ENCODE results near the gene ODAPH.
"Not testable (repeated sequence)": the region's sequence is repeated elsewhere in the genome, so short reads cannot be mapped to it uniquely, and the experiment has no call there.

ODAPH gene

GRCh38 chr4:75533926-75534325, 21.9 kb upstream of the ODAPH start:
- H4K8ac ChIP-seq (ENCODE audit: low read depth, low read length); H3K18ac ChIP-seq (ENCODE audit: low read length); H3K23ac ChIP-seq (ENCODE audit: low read depth, low read length, poor library complexity); H3K9ac ChIP-seq (ENCODE audit: low read depth, low read length, poor library complexity); H3K9me3 ChIP-seq (replicated peaks in 1 of 2; ENCODE audit: control insufficient read depth in 2 of 2, insufficient read depth in 1 of 2, low read depth in 1 of 2, low read length in 2 of 2); H2BK12ac ChIP-seq (ENCODE audit: low read length); DNase-seq (ENCODE audit: low spot score); H3K4ac ChIP-seq (ENCODE audit: low read length); H3K4me3 ChIP-seq (ENCODE audit: low read length in 2 of 2); H2BK120ac ChIP-seq (ENCODE audit: low read depth, low read length); H3K27me3 ChIP-seq (ENCODE audit: control insufficient read depth in 3 of 3, insufficient read depth in 3 of 3, low read depth in 1 of 3, low read length in 3 of 3); H4K91ac ChIP-seq (ENCODE audit: low read depth, low read length, poor library complexity); H3K14ac ChIP-seq (ENCODE audit: low read length); H3K4me1 ChIP-seq (ENCODE audit: control insufficient read depth in 2 of 2, insufficient read depth in 1 of 2, low read depth in 1 of 2, low read length in 2 of 2); H2BK5ac ChIP-seq (ENCODE audit: low read length); H3K27ac ChIP-seq (replicated peaks; ENCODE audit: low read length); H3K4me2 ChIP-seq (ENCODE audit: insufficient read depth, low read length, poor library complexity, severe bottlenecking); H2AK5ac ChIP-seq (ENCODE audit: low read depth, low read length); H2AFZ ChIP-seq (ENCODE audit: low read length); H3K79me1 ChIP-seq (ENCODE audit: low read depth, low read length); H2BK15ac ChIP-seq (ENCODE audit: low read length): not testable (repeated sequence)
- H3K36me3 ChIP-seq (replicated peaks in 1 of 2; ENCODE audit: control insufficient read depth in 2 of 2, insufficient read depth in 2 of 2, low read length in 2 of 2), result peaks cover 15 to 50% of the 10 kb centered on the region in 2 donors

GRCh38 chr4:75537308-75537707, 18.6 kb upstream of the ODAPH start:
- not testable (repeated sequence) for H3K18ac ChIP-seq (ENCODE audit: low read length); H2BK12ac ChIP-seq (ENCODE audit: low read length); H3K4me1 ChIP-seq (ENCODE audit: control insufficient read depth in 2 of 2, insufficient read depth in 1 of 2, low read depth in 1 of 2, low read length in 2 of 2); H3K79me1 ChIP-seq (ENCODE audit: low read depth, low read length); H2BK5ac ChIP-seq (ENCODE audit: low read length); H3K4me3 ChIP-seq (ENCODE audit: low read length in 2 of 2); H3K4ac ChIP-seq (ENCODE audit: low read length); H3K9me3 ChIP-seq (replicated peaks in 1 of 2; ENCODE audit: control insufficient read depth in 2 of 2, insufficient read depth in 1 of 2, low read depth in 1 of 2, low read length in 2 of 2); H3K27me3 ChIP-seq (ENCODE audit: control insufficient read depth in 3 of 3, insufficient read depth in 3 of 3, low read depth in 1 of 3, low read length in 3 of 3); H3K14ac ChIP-seq (ENCODE audit: low read length); H3K4me2 ChIP-seq (ENCODE audit: insufficient read depth, low read length, poor library complexity, severe bottlenecking); H3K9ac ChIP-seq (ENCODE audit: low read depth, low read length, poor library complexity); H4K8ac ChIP-seq (ENCODE audit: low read depth, low read length); H2AK5ac ChIP-seq (ENCODE audit: low read depth, low read length); H4K91ac ChIP-seq (ENCODE audit: low read depth, low read length, poor library complexity); DNase-seq (ENCODE audit: low spot score); H2AFZ ChIP-seq (ENCODE audit: low read length); H3K23ac ChIP-seq (ENCODE audit: low read depth, low read length, poor library complexity); H2BK15ac ChIP-seq (ENCODE audit: low read length); H3K27ac ChIP-seq (replicated peaks; ENCODE audit: low read length); H2BK120ac ChIP-seq (ENCODE audit: low read depth, low read length)
- no CpG with 5 or more reads among the region's 6 CpGs for WGBS, 2 donors (ENCODE audit: extremely low coverage in 2 of 2, insufficient read length in 2 of 2, insufficient replicate concordance in 1 of 2)
- H3K36me3 ChIP-seq (replicated peaks in 1 of 2; ENCODE audit: control insufficient read depth in 2 of 2, insufficient read depth in 2 of 2, low read length in 2 of 2), result peaks cover 4 to 44% of the 10 kb centered on the region in 2 donors

- H3K4me3 ChIP-seq (ENCODE audit: low read length in 2 of 2), result no peak overlapping the region
- no peak overlapping the region for H3K4me2 ChIP-seq (ENCODE audit: insufficient read depth, low read length, poor library complexity, severe bottlenecking)
- no peak for DNase-seq (ENCODE audit: low spot score)
- H3K4ac ChIP-seq (ENCODE audit: low read length), result no peak overlapping the region
- H3K36me3 ChIP-seq (replicated peaks in 1 of 2; ENCODE audit: control insufficient read depth in 2 of 2, insufficient read depth in 2 of 2, low read length in 2 of 2), result peaks cover 4 to 51% of the 10 kb centered on the region in 2 donors
- no peaks in the 10 kb centered on the region for H3K27me3 ChIP-seq (ENCODE audit: control insufficient read depth in 3 of 3, insufficient read depth in 3 of 3, low read depth in 1 of 3, low read length in 3 of 3)
- H2BK5ac ChIP-seq (ENCODE audit: low read length), result no peak overlapping the region
- H2AFZ ChIP-seq (ENCODE audit: low read length), result no peak overlapping the region
- H3K79me1 ChIP-seq (ENCODE audit: low read depth, low read length), result no peaks in the 10 kb centered on the region
- no peak overlapping the region for H4K8ac ChIP-seq (ENCODE audit: low read depth, low read length)
- no peak overlapping the region for H3K18ac ChIP-seq (ENCODE audit: low read length)
- no peak overlapping the region for H2BK12ac ChIP-seq (ENCODE audit: low read length)
- no peaks in the 10 kb centered on the region for H3K9me3 ChIP-seq (replicated peaks in 1 of 2; ENCODE audit: control insufficient read depth in 2 of 2, insufficient read depth in 1 of 2, low read depth in 1 of 2, low read length in 2 of 2)
- no peak overlapping the region for H2BK15ac ChIP-seq (ENCODE audit: low read length)
- no peak overlapping the region for H3K27ac ChIP-seq (replicated peaks; ENCODE audit: low read length)
- no peak overlapping the region for H3K9ac ChIP-seq (ENCODE audit: low read depth, low read length, poor library complexity)
- H3K14ac ChIP-seq (ENCODE audit: low read length), result no peak overlapping the region
- H3K23ac ChIP-seq (ENCODE audit: low read depth, low read length, poor library complexity), result no peak overlapping the region
- H4K91ac ChIP-seq (ENCODE audit: low read depth, low read length, poor library complexity), result no peak overlapping the region
- H2AK5ac ChIP-seq (ENCODE audit: low read depth, low read length), result no peak overlapping the region
- no peaks in the 10 kb centered on the region for H3K4me1 ChIP-seq (ENCODE audit: control insufficient read depth in 2 of 2, insufficient read depth in 1 of 2, low read depth in 1 of 2, low read length in 2 of 2)
- no peak overlapping the region for H2BK120ac ChIP-seq (ENCODE audit: low read depth, low read length)
Measured at GRCh38 chr4:75542824-75543223, 13.0 kb upstream of the ODAPH start.

- WGBS, 2 donors (ENCODE audit: extremely low coverage in 2 of 2, insufficient read length in 2 of 2, insufficient replicate concordance in 1 of 2), result no CpG with 5 or more reads among the region's 8 CpGs
Measured at GRCh38 chr4:75544220-75544619, 11.6 kb upstream of the ODAPH start.

More at GRCh38 chr4:75544220-75544619, 11.6 kb upstream of the ODAPH start:
- H3K4ac ChIP-seq (ENCODE audit: low read length); H2AK5ac ChIP-seq (ENCODE audit: low read depth, low read length); H2AFZ ChIP-seq (ENCODE audit: low read length); H4K91ac ChIP-seq (ENCODE audit: low read depth, low read length, poor library complexity); H3K14ac ChIP-seq (ENCODE audit: low read length); H3K9ac ChIP-seq (ENCODE audit: low read depth, low read length, poor library complexity); H2BK15ac ChIP-seq (ENCODE audit: low read length); H3K79me1 ChIP-seq (ENCODE audit: low read depth, low read length); H3K9me3 ChIP-seq (replicated peaks in 1 of 2; ENCODE audit: control insufficient read depth in 2 of 2, insufficient read depth in 1 of 2, low read depth in 1 of 2, low read length in 2 of 2); H3K23ac ChIP-seq (ENCODE audit: low read depth, low read length, poor library complexity); H3K27ac ChIP-seq (replicated peaks; ENCODE audit: low read length); H3K4me3 ChIP-seq (ENCODE audit: low read length in 2 of 2); H3K4me2 ChIP-seq (ENCODE audit: insufficient read depth, low read length, poor library complexity, severe bottlenecking); H4K8ac ChIP-seq (ENCODE audit: low read depth, low read length); H2BK5ac ChIP-seq (ENCODE audit: low read length); H2BK12ac ChIP-seq (ENCODE audit: low read length); H3K27me3 ChIP-seq (ENCODE audit: control insufficient read depth in 3 of 3, insufficient read depth in 3 of 3, low read depth in 1 of 3, low read length in 3 of 3); H3K4me1 ChIP-seq (ENCODE audit: control insufficient read depth in 2 of 2, insufficient read depth in 1 of 2, low read depth in 1 of 2, low read length in 2 of 2); H2BK120ac ChIP-seq (ENCODE audit: low read depth, low read length); DNase-seq (ENCODE audit: low spot score); H3K18ac ChIP-seq (ENCODE audit: low read length): not testable (repeated sequence)
- peaks cover 4 to 45% of the 10 kb centered on the region in 2 donors for H3K36me3 ChIP-seq (replicated peaks in 1 of 2; ENCODE audit: control insufficient read depth in 2 of 2, insufficient read depth in 2 of 2, low read length in 2 of 2)
